ENCODE results near the gene NLRP1. TPM values are rescaled to one million over a fixed set of nuclear protein-coding genes. Genes with fewer than 3 reads are reported as not detected.

Gene NLRP1
- total RNA-seq, 1 donor from 2014 or later, result 29.3 TPM

GRCh38 chr17:5523249-5523648 lies 61.1 kb downstream of the NLRP1 start:
- H3K9me3 Mint-ChIP-seq, result peaks cover 5% of the 10 kb centered on the region
- H3K27ac Mint-ChIP-seq, result no peak overlapping the region
- H3K27ac ChIP-seq, result no peak overlapping the region
- H3F3A ChIP-seq (ENCODE audit: low read depth), result no peaks in the 10 kb centered on the region
- TF ChIP-seq CTCF (IDR thresholded peaks at IDR 0.05), result no peak
- TF ChIP-seq EZH2 (IDR thresholded peaks at IDR 0.05), result no peak
- no peak for TF ChIP-seq EZH2phosphoT487 (IDR thresholded peaks at IDR 0.05)
- no peak overlapping the region for H3K9ac ChIP-seq
- H4K20me1 ChIP-seq (ENCODE audit: low read depth), result no peaks in the 10 kb centered on the region
- no peaks in the 10 kb centered on the region for H3K4me1 ChIP-seq
- no peak overlapping the region for H3K4me2 ChIP-seq
- no peaks in the 10 kb centered on the region for H3K79me2 ChIP-seq (ENCODE audit: low read depth)
- H3K4me1 Mint-ChIP-seq, result peaks cover 29% of the 10 kb centered on the region
- no peak overlapping the region for H2AFZ ChIP-seq (replicated peaks)
- H3K4me3 ChIP-seq, result no peak overlapping the region
- no peaks in the 10 kb centered on the region for H3K27me3 ChIP-seq
- H3K36me3 ChIP-seq, result no peaks in the 10 kb centered on the region
- no peaks in the 10 kb centered on the region for H3K36me3 Mint-ChIP-seq
- no peaks in the 10 kb centered on the region for H3K9me3 ChIP-seq (ENCODE audit: low read depth)
- peaks cover 16% of the 10 kb centered on the region for H3K27me3 Mint-ChIP-seq (ENCODE audit: insufficient read depth, low read depth)
- DNase-seq (ENCODE audit: low spot score), result no peak
- H3K4me3 Mint-ChIP-seq, result no peak overlapping the region

- H4K20me1 ChIP-seq (ENCODE audit: low read depth), result no peaks in the 10 kb centered on the region
- no peaks in the 10 kb centered on the region for H3K9me3 ChIP-seq (ENCODE audit: low read depth)
- Mint-ChIP-seq H3K4me3 (no peak overlapping the region), H3K9me3 (peaks cover 9% of the 10 kb centered on the region), H3K27me3 (ENCODE audit: insufficient read depth, low read depth) (peaks cover 19% of the 10 kb centered on the region), H3K27ac (peak overlapping the region; percentile 73), H3K36me3 (no peaks in the 10 kb centered on the region), H3K4me1 (peaks cover 24% of the 10 kb centered on the region)
- no peak overlapping the region for H3K9ac ChIP-seq
- no peaks in the 10 kb centered on the region for H3K4me1 ChIP-seq
- no peak for DNase-seq (ENCODE audit: low spot score)
- H3K79me2 ChIP-seq (ENCODE audit: low read depth), result no peaks in the 10 kb centered on the region
- TF ChIP-seq EZH2 (IDR thresholded peaks at IDR 0.05), result no peak
- TF ChIP-seq EZH2phosphoT487 (IDR thresholded peaks at IDR 0.05), result no peak
- TF ChIP-seq CTCF (IDR thresholded peaks at IDR 0.05), result no peak
- no peak overlapping the region for H3K27ac ChIP-seq
- no peak overlapping the region for H2AFZ ChIP-seq (replicated peaks)
- no peak overlapping the region for H3K4me3 ChIP-seq
- no peaks in the 10 kb centered on the region for H3K36me3 ChIP-seq
- H3K27me3 ChIP-seq, result no peaks in the 10 kb centered on the region
- H3F3A ChIP-seq (ENCODE audit: low read depth), result no peaks in the 10 kb centered on the region
- H3K4me2 ChIP-seq, result no peak overlapping the region
These were observed 61.8 kb downstream of the NLRP1 start for GRCh38 chr17:5522476-5522875.

GRCh38 chr17:5516060-5516792 lies 68.1 kb downstream of the NLRP1 start:
- TF ChIP-seq EZH2phosphoT487 (IDR thresholded peaks at IDR 0.05) (no peak), CTCF (IDR thresholded peaks at IDR 0.05) (no peak), EZH2 (IDR thresholded peaks at IDR 0.05) (no peak)
- Mint-ChIP-seq H3K4me3 (no peak overlapping the region), H3K9me3 (peaks cover 7% of the 10 kb centered on the region), H3K36me3 (no peaks in the 10 kb centered on the region), H3K27ac (peak overlapping the region; percentile 26), H3K4me1 (peaks cover 12% of the 10 kb centered on the region), H3K27me3 (ENCODE audit: insufficient read depth, low read depth) (peaks cover 16% of the 10 kb centered on the region)
- no peaks in the 10 kb centered on the region for H3K27me3 ChIP-seq
- DNase-seq (ENCODE audit: low spot score), result no peak
- H3K27ac ChIP-seq, result no peak overlapping the region
- H3K79me2 ChIP-seq (ENCODE audit: low read depth), result no peaks in the 10 kb centered on the region
- H3K4me3 ChIP-seq, result no peak overlapping the region
- no peak overlapping the region for H3K9ac ChIP-seq
- no peak overlapping the region for H2AFZ ChIP-seq (replicated peaks)
- H3K4me2 ChIP-seq, result no peak overlapping the region
- H3K4me1 ChIP-seq, result no peaks in the 10 kb centered on the region
- H3K36me3 ChIP-seq, result no peaks in the 10 kb centered on the region
- H3F3A ChIP-seq (ENCODE audit: low read depth), result no peaks in the 10 kb centered on the region
- no peaks in the 10 kb centered on the region for H4K20me1 ChIP-seq (ENCODE audit: low read depth)
- no peaks in the 10 kb centered on the region for H3K9me3 ChIP-seq (ENCODE audit: low read depth)

All from neural progenitor cell (in vitro differentiated cells).